H1 (cell line): ENCODE results near the gene FIZ1. TPM values are rescaled to one million over a fixed set of nuclear protein-coding genes. Genes with fewer than 3 reads are reported as not detected.
A peak's percentile ranks its signal among the peaks of the same experiment; 100 is the strongest.

Experiments
- CTCF ChIA-PET: fragments of 300-600 bp; sonication (Branson Sonifier 250); formaldehyde crosslinking; loops from one replicate; lab custom pipeline; 2021; ENCODE audit not compliant: partially characterized antibody; lab: Charles Lee
- POLR2A ChIA-PET: fragments of 300-600 bp; sonication (Branson Sonifier 250); formaldehyde crosslinking; loops from one replicate; lab custom pipeline; 2021; ENCODE audit warnings: inconsistent platforms; ENCODE audit not compliant: partially characterized antibody; lab: Charles Lee
- DNase-seq, 2 experiments: peaks; one replicate each; pipeline versions ENCODE4 v3.0.0 to v3.0.0-alpha.2; 2010 to 2022; ENCODE audit warnings: low spot score in 2 of 2, low read depth in 1 of 2, mixed read lengths in 1 of 2
- FAIRE-seq: peaks from 2 replicates; lab custom pipeline; 2011; peaks lifted over from hg19 to GRCh38; lab: Jason Lieb, UNC
- H2AFZ ChIP-seq: 2 replicates; pipeline ENCODE4 v1.8.1; 2012; ENCODE audit warnings: low read length, inconsistent platforms
- H2AK5ac ChIP-seq: 2 replicates; pipeline ENCODE4 v1.6.1; 2013; ENCODE audit warnings: low read depth, low read length
- H2BK120ac ChIP-seq: replicated peaks from 2 replicates; pipeline ENCODE3; 2013; ENCODE audit warnings: low read depth, low read length, inconsistent platforms
- H2BK12ac ChIP-seq: 2 replicates; pipeline ENCODE4 v1.6.1; 2013; ENCODE audit warnings: low read depth, low read length
- H2BK15ac ChIP-seq: 2 replicates; pipeline ENCODE4 v1.6.1; 2013; ENCODE audit warnings: low read length
- H2BK20ac ChIP-seq: 2 replicates; pipeline ENCODE4 v1.6.1; 2013; ENCODE audit warnings: low read length
- H2BK5ac ChIP-seq: 2 replicates; pipeline ENCODE4 v1.6.1; 2013; ENCODE audit warnings: low read depth, low read length
- H3K14ac ChIP-seq: 2 replicates; pipeline ENCODE4 v1.6.1; 2013; ENCODE audit warnings: inconsistent platforms; ENCODE audit not compliant: insufficient read length
- H3K18ac ChIP-seq: 2 replicates; pipeline ENCODE4 v1.6.1; 2013; ENCODE audit warnings: low read length; ENCODE audit errors: extremely low read depth
- H3K23ac ChIP-seq: 2 replicates; pipeline ENCODE4 v1.6.1; 2013; ENCODE audit warnings: inconsistent platforms; ENCODE audit not compliant: insufficient read length
- H3K23me2 ChIP-seq: 2 replicates; pipeline ENCODE4 v1.6.1; 2013; ENCODE audit warnings: low read depth, low read length
- H3K27ac ChIP-seq: 2 replicates; pipeline ENCODE4 v1.6.1; 2011; ENCODE audit warnings: low read depth, low read length, inconsistent platforms
- H3K27me3 ChIP-seq, 4 experiments: replicated peaks in 1 of 4; 1 replicate in 1 of 4; 2 replicates in 3 of 4; pipeline versions ENCODE4 v1.6.1 to v1.8.1; 2011 to 2013; ENCODE audit warnings: low read length in 3 of 4, mild to moderate bottlenecking in 3 of 4, inconsistent platforms in 2 of 4, mixed read lengths in 2 of 4, moderate library complexity in 1 of 4; ENCODE audit not compliant: control insufficient read depth in 3 of 4, insufficient read depth in 3 of 4; ENCODE audit errors: extremely low read depth in 1 of 4
- H3K36me3 ChIP-seq, 4 experiments: 2 replicates each; pipeline versions ENCODE4 v1.6.1 to v1.8.1; 2011 to 2013; ENCODE audit warnings: mild to moderate bottlenecking in 4 of 4, low read length in 3 of 4, moderate library complexity in 2 of 4, control low read depth in 1 of 4, inconsistent platforms in 1 of 4; ENCODE audit not compliant: insufficient read depth in 4 of 4, control insufficient read depth in 2 of 4
- H3K4ac ChIP-seq: replicated peaks from 2 replicates; pipeline ENCODE3; 2013; ENCODE audit warnings: low read length, low read depth, mixed read lengths, inconsistent platforms; ENCODE audit not compliant: insufficient read length
- H3K4me1 ChIP-seq, 4 experiments: replicated peaks in 1 of 4; 1 replicate in 1 of 4; 2 replicates in 3 of 4; pipeline versions ENCODE4 v1.6.1 to v1.8.1; 2011 to 2013; ENCODE audit warnings: low read length in 3 of 4, inconsistent platforms in 2 of 4, mixed read lengths in 1 of 4; ENCODE audit not compliant: insufficient read depth in 4 of 4, control insufficient read depth in 3 of 4
- H3K4me2 ChIP-seq, 2 experiments: 2 replicates each; pipeline versions ENCODE4 v1.6.1 to v1.8.1; 2011 to 2013; ENCODE audit warnings: low read depth in 2 of 2, low read length in 2 of 2, control low read depth in 1 of 2, inconsistent platforms in 1 of 2, mild to moderate bottlenecking in 1 of 2; ENCODE audit not compliant: insufficient read depth in 1 of 2
- H3K4me3 ChIP-seq, 4 experiments: fragments of 200-600, 300-600 bp in 1 of 4; sonication (generic), shearing (Covaris generic), sonication (Bioruptor Twin) in 1 of 4; 2 replicates each; pipeline versions ENCODE4 v1.5.1 to v1.8.1; 2011 to 2016; ENCODE audit warnings: low read length in 4 of 4, low read depth in 3 of 4, control low read depth in 2 of 4, inconsistent platforms in 2 of 4, mild to moderate bottlenecking in 2 of 4, mixed read lengths in 1 of 4, moderate library complexity in 1 of 4; ENCODE audit not compliant: insufficient read depth in 2 of 4; ENCODE audit errors: extremely low read depth in 1 of 4
- H3K56ac ChIP-seq: replicated peaks from 2 replicates; pipeline ENCODE3; 2013; ENCODE audit warnings: low read depth, mild to moderate bottlenecking, mixed read lengths, low read length, inconsistent platforms; ENCODE audit not compliant: insufficient read length
- H3K79me1 ChIP-seq: 2 replicates; pipeline ENCODE4 v1.6.1; 2013; ENCODE audit warnings: low read depth, low read length, control low read depth
- H3K79me2 ChIP-seq, 2 experiments: 2 replicates each; pipeline versions ENCODE4 v1.6.1 to v1.8.1; 2012 to 2013; ENCODE audit warnings: low read length in 2 of 2, mild to moderate bottlenecking in 2 of 2, inconsistent platforms in 1 of 2; ENCODE audit not compliant: insufficient read depth in 2 of 2, control insufficient read depth in 1 of 2
- H3K9ac ChIP-seq, 4 experiments: replicated peaks in 1 of 4; 1 replicate in 1 of 4; 2 replicates in 3 of 4; pipeline versions ENCODE4 v1.6.1 to v1.8.1; 2011 to 2013; ENCODE audit warnings: low read depth in 3 of 4, low read length in 3 of 4, control low read depth in 2 of 4, mild to moderate bottlenecking in 2 of 4, moderate library complexity in 2 of 4, inconsistent platforms in 1 of 4; ENCODE audit errors: extremely low read depth in 1 of 4
- H3K9me3 ChIP-seq, 2 experiments: 2 replicates each; pipeline versions ENCODE4 v1.6.1 to v1.8.1; 2012 to 2013; ENCODE audit warnings: mild to moderate bottlenecking in 2 of 2, moderate library complexity in 2 of 2, control low read depth in 1 of 2, inconsistent platforms in 1 of 2, low read depth in 1 of 2, low read length in 1 of 2, mixed read lengths in 1 of 2; ENCODE audit not compliant: insufficient read depth in 2 of 2
- H4K20me1 ChIP-seq, 2 experiments: replicated peaks in 1 of 2; 2 replicates each; pipeline versions ENCODE3 to v1.8.1; 2011 to 2013; ENCODE audit warnings: inconsistent platforms in 2 of 2, low read length in 2 of 2, mild to moderate bottlenecking in 1 of 2; ENCODE audit not compliant: insufficient read depth in 2 of 2, control insufficient read depth in 1 of 2
- H4K5ac ChIP-seq: 2 replicates; pipeline ENCODE4 v1.6.1; 2013; ENCODE audit warnings: low read length, low read depth, mixed read lengths, inconsistent platforms; ENCODE audit not compliant: insufficient read length
- H4K8ac ChIP-seq: 2 replicates; pipeline ENCODE4 v1.8.0; 2013; ENCODE audit warnings: mild to moderate bottlenecking, moderate library complexity, low read length, inconsistent platforms; ENCODE audit not compliant: insufficient read depth; ENCODE audit errors: extremely low read depth
- H4K91ac ChIP-seq: replicated peaks from 2 replicates; pipeline ENCODE3; 2013; ENCODE audit warnings: low read length, mixed read lengths, inconsistent platforms; ENCODE audit not compliant: insufficient read length
- BCL11A ChIP-seq, 2 experiments: IDR thresholded peaks; one replicate each; pipeline ENCODE4 v1.6.1; 2011; ENCODE audit warnings: low read depth in 2 of 2, low read length in 2 of 2, mild to moderate bottlenecking in 2 of 2
- CHD2 ChIP-seq: IDR thresholded peaks from 2 replicates; pipeline ENCODE4 v1.6.1; 2012; ENCODE audit warnings: low read length, improper control_type of control experiment
- KDM5A ChIP-seq: fragments of 200-600 bp; IDR thresholded peaks from 2 replicates; pipeline ENCODE4 v1.7.1; 2012; ENCODE audit warnings: mild to moderate bottlenecking, low read length, inconsistent platforms, mixed read lengths
- MAFK ChIP-seq: IDR thresholded peaks from 2 replicates; pipeline ENCODE4 v1.6.1; 2012; ENCODE audit warnings: low read depth, mild to moderate bottlenecking, improper control_type of control experiment, low read length
- RAD21 ChIP-seq, 2 experiments: IDR thresholded peaks in 1 of 2; conservative IDR thresholded peaks in 1 of 2; 2 replicates each; pipeline ENCODE4 v1.6.1; 2011; ENCODE audit warnings: low read depth in 2 of 2, low read length in 2 of 2, improper control_type of control experiment in 1 of 2, inconsistent platforms in 1 of 2, mild to moderate bottlenecking in 1 of 2, moderate library complexity in 1 of 2
- SIN3A ChIP-seq, 2 experiments: IDR thresholded peaks in 1 of 2; conservative IDR thresholded peaks in 1 of 2; 2 replicates each; pipeline ENCODE4 v1.6.1; 2011 to 2012; ENCODE audit warnings: low read length in 2 of 2, improper control_type of control experiment in 1 of 2, low read depth in 1 of 2, mild to moderate bottlenecking in 1 of 2
- SP2 ChIP-seq: IDR thresholded peaks from 2 replicates; pipeline ENCODE4 v1.6.1; 2012; ENCODE audit warnings: mild to moderate bottlenecking, low read length, inconsistent platforms
- SP4 ChIP-seq: IDR thresholded peaks from 2 replicates; pipeline ENCODE4 v1.6.1; 2012; ENCODE audit warnings: low read length, inconsistent platforms
- USF2 ChIP-seq: IDR thresholded peaks from 2 replicates; pipeline ENCODE4 v1.6.1; 2011; ENCODE audit warnings: low read length, improper control_type of control experiment
- YY1 ChIP-seq: IDR thresholded peaks from 2 replicates; pipeline ENCODE4 v1.6.1; 2011; ENCODE audit warnings: low read depth, mild to moderate bottlenecking, low read length
- WGBS, 2 experiments: shearing (Covaris generic) in 1 of 2; methylation state at CpG; one replicate each; pipeline versions ENCODE4 v1.1.6 to v1.1.7; 2013 to 2015; ENCODE audit warnings: low lambda C conversion rate in 2 of 2, mixed read lengths in 2 of 2, inconsistent platforms in 1 of 2, low coverage in 1 of 2, missing lambda C conversion rate in 1 of 2; ENCODE audit not compliant: insufficient replicate concordance in 2 of 2, insufficient coverage in 1 of 2, insufficient read length in 1 of 2; ENCODE audit errors: extremely low coverage in 1 of 2, missing lambda C conversion rate in 1 of 2; 5-methylcytosine and 5-hydroxymethylcytosine counted together
- polyA plus RNA-seq, 7 experiments: library from polyadenylated mRNA; depleted of rRNA in 3 of 7; stranded (reverse) in 5 of 7; unstranded in 2 of 7; fragments of >200 nt in 5 of 7; fragments of 200-250 nt in 2 of 7; gene quantifications; 1 replicate in 5 of 7; 2 replicates in 1 of 7; 4 replicates in 1 of 7; pipeline versions ENCODE4 v1.2.1 to v1.2.3, GENCODE V29; 2011 to 2013; ENCODE audit warnings: missing spikeins in 2 of 7, mixed read lengths in 2 of 7
- total RNA-seq: library from RNA; stranded (reverse); fragmentation: NEBNext Ultra II Directional; extraction: Animal tissue kit (Norgen Biotek cat#: 25700); gene quantifications from 2 replicates; pipeline ENCODE4 v1.2.1, GENCODE V29; 2021

FIZ1 gene
- total and polyA plus RNA-seq, 2 of the 8 experiments (the other 6 are each of a cell fraction or from before 2014, with no cell fraction given) = 9.1 to 18.5 TPM

- Histone ChIP-seq H4K20me1 (peaks cover 0 to 4% of the 10 kb centered on the region in 2 experiments), H2BK120ac (no peak overlapping the region), H2BK12ac (no peak overlapping the region), H2AFZ (no peak overlapping the region), H2BK5ac (no peak overlapping the region), H3K9ac (peak overlapping the region in 1 of 4 experiments; percentile 79; a peak in 3 of 7 replicates), H3K23ac (no peak overlapping the region), H3K79me2 (peaks cover 4 to 21% of the 10 kb centered on the region in 2 experiments; a peak in 3 of 4 replicates), H4K91ac (no peak overlapping the region), H3K27ac (no peak overlapping the region), H3K9me3 (no peaks in the 10 kb centered on the region; a peak in 1 of 4 replicates), H3K4me1 (peaks cover 0 to 21% (median 12%) of the 10 kb centered on the region in 4 experiments; a peak in 6 of 7 replicates), H4K5ac (no peak overlapping the region), H2BK15ac (no peak overlapping the region), H3K36me3 (peaks cover 7 to 13% (median 10%) of the 10 kb centered on the region in 4 experiments), H3K23me2 (peaks cover 36% of the 10 kb centered on the region), H4K8ac (peak overlapping the region; percentile 59; the same call in 1 of the 2 replicates), H2AK5ac (no peak overlapping the region), H3K4ac (no peak overlapping the region), H3K18ac (no peak overlapping the region), H3K27me3 (no peaks in the 10 kb centered on the region), H3K14ac (no peak overlapping the region), H3K79me1 (peaks cover 11% of the 10 kb centered on the region), H3K4me3 (peak overlapping the region in 3 of 4 experiments; percentile 85 to 98 (median 91); a peak in 4 of 8 replicates), H2BK20ac (no peak overlapping the region), H3K4me2 (peak overlapping the region; percentile 90 to 99), H3K56ac (no peak overlapping the region)
- 96% methylated on average over 28 of the region's 28 CpGs; no CpG with 5 or more reads in 1 of the 2 experiments for WGBS, 2 experiments
- ChIA-PET CTCF (interaction anchor here (4.0 to 6.9 kb wide), 3 partner anchors 8 to 13 kb away, joined by 18 to 56 read pairs (median 30); no protein-coding TSS in a partner anchor), POLR2A (interaction anchor here (0.6 to 9.2 kb wide), 7 partner anchors 8 to 1196 kb away, joined by 3 to 96 read pairs (median 3); partner anchors contain the start of genes LENG8 and ZNF784)
- DNase-seq (no peak), FAIRE-seq (no peak)
- TF ChIP-seq MAFK (no peak), CHD2 (no peak), SP4 (no peak), SIN3A (conservative IDR thresholded peaks at IDR 0.05 in 1 of 2, IDR thresholded peaks at IDR 0.05 in 1 of 2; ENCODE audit: low read depth in 1 of 2, low read length in 2 of 2) (no peak), RAD21 (IDR thresholded peaks at IDR 0.05 in 1 of 2, conservative IDR thresholded peaks at IDR 0.05 in 1 of 2; ENCODE audit: low read depth in 2 of 2, low read length in 2 of 2) (no peak), KDM5A (no peak), BCL11A (IDR thresholded peaks at IDR 0.05; ENCODE audit: low read depth in 2 of 2, low read length in 2 of 2) (no peak), YY1 (no peak), SP2 (no peak), USF2 (no peak)
Measured at GRCh38 chr19:55644842-55645511, 45.7 kb upstream of the FIZ1 start.
